Adrenal gland (tissue), 5 donors: Measurements from ENCODE around the gene TOP3B.

ENCODE experiments used
- CTCF ChIP-seq, 6 experiments: fragments of 450-650 bp in 4 of 6; fragments of 200-600 bp in 2 of 6; sonication (generic) in 1 of 6; IDR thresholded peaks; 1 replicate in 5 of 6; 2 replicates in 1 of 6; pipeline versions ENCODE4 v1.5.1 to v1.8.0; 2016 to 2021; ENCODE audit warnings: antibody characterized with exemption in 6 of 6, mild to moderate bottlenecking in 2 of 6, moderate library complexity in 1 of 6
- POLR2A ChIP-seq, 2 donors: fragments of 450-650 bp; IDR thresholded peaks; one replicate each; pipeline ENCODE4 v1.6.1; 2017; ENCODE audit warnings: antibody characterized with exemption in 2 of 2, mild to moderate bottlenecking in 2 of 2, moderate library complexity in 1 of 2
- donor health status: DM: no; HTN: no; CAD: no.

- peak in 1 of 2 donors; percentile 48 for TF ChIP-seq POLR2A (IDR thresholded peaks at IDR 0.05)
- peak; percentile 33 to 98 (median 78) for TF ChIP-seq CTCF (IDR thresholded peaks at IDR 0.05)
Observed at GRCh38 chr22:21952586-21953571, 29.7 kb downstream of the TOP3B start, which contains the start of gene PPM1F.
